ENCODE data around the gene ROCK2.

DNA sequence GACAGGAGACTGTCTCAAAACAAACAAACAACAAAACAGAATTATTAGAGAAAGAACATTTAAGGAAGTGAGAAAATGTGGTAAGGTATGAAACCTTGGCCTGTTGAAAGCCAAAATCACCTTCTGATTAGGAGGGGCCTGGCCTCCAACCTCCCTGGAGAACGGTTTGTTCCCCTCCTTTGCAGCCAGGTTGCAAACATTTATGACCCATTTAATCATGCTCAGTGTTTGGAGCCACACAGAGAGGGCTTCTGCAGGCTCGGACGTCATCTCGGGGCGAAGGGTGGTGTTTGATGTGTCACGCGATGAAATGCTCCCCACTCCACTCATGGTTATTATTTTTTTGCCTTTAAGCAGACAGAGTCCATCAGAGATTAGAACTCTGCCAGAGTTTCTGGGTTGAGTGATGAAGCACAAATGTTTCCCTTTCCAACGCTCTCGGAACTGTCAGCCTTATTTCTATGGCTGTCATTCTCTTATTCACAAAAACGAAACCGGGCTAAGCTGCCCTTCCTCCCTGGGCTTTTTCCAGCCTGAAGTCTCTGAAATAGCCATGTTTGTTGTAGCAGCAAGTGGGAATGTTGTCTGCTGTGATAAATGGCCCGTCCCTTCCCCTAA is 33.6 kb upstream of the ROCK2 start:
- TF ChIP-seq, protein P1, sequence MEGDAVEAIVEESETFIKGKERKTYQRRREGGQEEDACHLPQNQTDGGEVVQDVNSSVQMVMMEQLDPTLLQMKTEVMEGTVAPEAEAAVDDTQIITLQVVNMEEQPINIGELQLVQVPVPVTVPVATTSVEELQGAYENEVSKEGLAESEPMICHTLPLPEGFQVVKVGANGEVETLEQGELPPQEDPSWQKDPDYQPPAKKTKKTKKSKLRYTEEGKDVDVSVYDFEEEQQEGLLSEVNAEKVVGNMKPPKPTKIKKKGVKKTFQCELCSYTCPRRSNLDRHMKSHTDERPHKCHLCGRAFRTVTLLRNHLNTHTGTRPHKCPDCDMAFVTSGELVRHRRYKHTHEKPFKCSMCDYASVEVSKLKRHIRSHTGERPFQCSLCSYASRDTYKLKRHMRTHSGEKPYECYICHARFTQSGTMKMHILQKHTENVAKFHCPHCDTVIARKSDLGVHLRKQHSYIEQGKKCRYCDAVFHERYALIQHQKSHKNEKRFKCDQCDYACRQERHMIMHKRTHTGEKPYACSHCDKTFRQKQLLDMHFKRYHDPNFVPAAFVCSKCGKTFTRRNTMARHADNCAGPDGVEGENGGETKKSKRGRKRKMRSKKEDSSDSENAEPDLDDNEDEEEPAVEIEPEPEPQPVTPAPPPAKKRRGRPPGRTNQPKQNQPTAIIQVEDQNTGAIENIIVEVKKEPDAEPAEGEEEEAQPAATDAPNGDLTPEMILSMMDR (IDR thresholded peaks at IDR 0.05 in 4 of 5, conservative IDR thresholded peaks at IDR 0.05 in 1 of 5): no peak
- TF ChIP-seq POLR2A (IDR thresholded peaks at IDR 0.05): no peak
